Left renal pelvis (tissue), 4 donors: ENCODE measurements around the gene PPT2. TPM values are rescaled to one million over a fixed set of nuclear protein-coding genes. Genes with fewer than 3 reads are reported as not detected.
"Not testable (repeated sequence)": the region's sequence is repeated elsewhere in the genome, so short reads cannot be mapped to it uniquely, and the experiment has no call there.

Experiments
- DNase-seq, 4 donors: peaks; one replicate each; pipeline ENCODE4 v3.0.0-alpha.2; 2013; ENCODE audit warnings: low read depth in 4 of 4, low spot score in 3 of 4
- polyA plus RNA-seq, 4 donors: library from polyadenylated mRNA; unstranded; fragments of 120-200 nt; gene quantifications; one replicate each; pipeline ENCODE4 v1.2.1, GENCODE V29; 2013; ENCODE audit not compliant: insufficient read length in 4 of 4

The PPT2 gene
- polyA plus RNA-seq, 4 donors: 26.6 to 45.5 (median 34.9) TPM

GRCh38 chr6:32187725-32188380 lies 33.9 kb downstream of the PPT2 start:
- DNase-seq: not testable (repeated sequence)

GRCh38 chr6:32188381-32189068 lies 34.6 kb downstream of the PPT2 start:
- no peak for DNase-seq

GRCh38 chr6:32189069-32189741 lies 35.3 kb downstream of the PPT2 start:
- DNase-seq: no peak

GRCh38 chr6:32189742-32190053 lies 35.8 kb downstream of the PPT2 start:
- no peak for DNase-seq

- DNase-seq: peak; percentile 87 to 93 (median 91)
Observed at GRCh38 chr6:32190054-32190851, 36.3 kb downstream of the PPT2 start, which contains the start of gene PBX2. Gene PBX2, minus strand, starts transcription at chr6:32190202. Its CDS starts 287 bp downstream, at chr6:32189915.

- no peak for DNase-seq
Observed at GRCh38 chr6:32190911-32191677, 37.2 kb downstream of the PPT2 start.

- no peak for DNase-seq
Observed at GRCh38 chr6:32191696-32192607, 38.0 kb downstream of the PPT2 start.

- DNase-seq: no peak
Observed at GRCh38 chr6:32192608-32193039, 38.7 kb downstream of the PPT2 start, which contains the start of gene GPSM3. Gene GPSM3, minus strand, starts transcription at chr6:32192643. Its CDS starts 130 bp downstream, at chr6:32192513.

- not testable (repeated sequence) for DNase-seq
Observed at GRCh38 chr6:32193096-32193495, 39.2 kb downstream of the PPT2 start.

GRCh38 chr6:32194388-32194787 lies 40.4 kb downstream of the PPT2 start:
- no peak for DNase-seq

GRCh38 chr6:32194825-32195651 lies 41.1 kb downstream of the PPT2 start:
- no peak for DNase-seq

GRCh38 chr6:32195652-32195901 lies 41.6 kb downstream of the PPT2 start:
- peak; percentile 99 for DNase-seq

- DNase-seq: peak; percentile 83 to 88 (median 86)
Observed at GRCh38 chr6:32195902-32196681, 42.2 kb downstream of the PPT2 start.

GRCh38 chr6:32196682-32197616 lies 43.0 kb downstream of the PPT2 start:
- no peak for DNase-seq

- DNase-seq: no peak
Observed at GRCh38 chr6:32198345-32198696, 44.4 kb downstream of the PPT2 start.

GRCh38 chr6:32198866-32199265 lies 44.9 kb downstream of the PPT2 start:
- DNase-seq: no peak
